ENCODE measurements around the gene MAML2. TPM values are rescaled to one million over a fixed set of nuclear protein-coding genes. Genes with fewer than 3 reads are reported as not detected.

MAML2 gene
- total and polyA plus RNA-seq, 9 of the 15 experiments (the other 6 are each of a cell fraction or from before 2014, with no cell fraction given): 0.79 to 6.8 (median 4.8) TPM

- Histone ChIP-seq H3K36me3 (ENCODE audit: control insufficient read depth, insufficient read depth, low read length) (peaks cover 39% of the 10 kb centered on the region; the same call in 1 of the 3 replicates), H3K4me1 (replicated peaks in 1 of 2; ENCODE audit: control insufficient read depth in 2 of 2, insufficient read depth in 2 of 2, low read length in 2 of 2) (no peaks in the 10 kb centered on the region; a peak in 1 of 5 replicates), H3K9ac (ENCODE audit: insufficient read depth in 1 of 2, low read depth in 2 of 2, low read length in 2 of 2) (no peak overlapping the region), H3K4me3 (no peak overlapping the region), H4K20me1 (replicated peaks; ENCODE audit: control insufficient read depth, insufficient read depth, low read length) (no peaks in the 10 kb centered on the region), H2AFZ (ENCODE audit: low read depth, low read length) (no peak overlapping the region), H3K4me2 (ENCODE audit: insufficient read depth, low read length) (no peak overlapping the region), H3K27me3 (ENCODE audit: control insufficient read depth in 2 of 2, insufficient read depth in 2 of 2, low read length in 2 of 2) (no peaks in the 10 kb centered on the region), H3K9me3 (replicated peaks; ENCODE audit: control insufficient read depth, insufficient read depth, low read depth, low read length) (no peaks in the 10 kb centered on the region), H3K79me2 (ENCODE audit: control insufficient read depth, insufficient read depth, low read length) (peaks cover 27% of the 10 kb centered on the region), H3K27ac (ENCODE audit: extremely low read depth, low read depth, low read length) (no peak overlapping the region), H3K9me1 (ENCODE audit: control insufficient read depth, insufficient read depth, low read length) (no peaks in the 10 kb centered on the region)
- DNase-seq (ENCODE audit: extremely low read depth in 1 of 4, low spot score in 3 of 4): no peak
- FAIRE-seq: no peak
- CTCF ChIA-PET (ENCODE audit: low intra/inter-chr PET ratio): no interaction called here
- ATAC-seq: no peak
- in situ Hi-C loops (cut with MboI): loop anchor here (5.0 kb wide), 1 partner anchor 38 kb away; no protein-coding TSS in a partner anchor
- intact Hi-C loops (cut with micrococcal nuclease): no loop called here
- 71% methylated on average over 2 of the region's 2 CpGs for WGBS (ENCODE audit: insufficient coverage, low coverage, missing lambda C conversion rate)
- POLR2A ChIA-PET: interaction anchor here (0.7 kb wide), 1 partner anchor 9 kb away, joined by 3 read pairs; no protein-coding TSS in a partner anchor
- TF ChIP-seq MXD1 (CRISPR knock-in tag; IDR thresholded peaks at IDR 0.05; ENCODE audit: borderline replicate concordance, poor library complexity, severe bottlenecking) (no peak), ZNF12 (CRISPR knock-in tag; IDR thresholded peaks at IDR 0.05) (no peak), ZC3H11A (IDR thresholded peaks at IDR 0.05; ENCODE audit: low read depth, low read length) (no peak), FOXA3 (CRISPR knock-in tag; conservative IDR thresholded peaks at IDR 0.05 in 1 of 2, IDR thresholded peaks at IDR 0.05 in 1 of 2) (no peak), MITF (IDR thresholded peaks at IDR 0.05) (no peak), PREB (CRISPR knock-in tag; IDR thresholded peaks at IDR 0.05) (no peak), RBM15 (IDR thresholded peaks at IDR 0.05; ENCODE audit: insufficient read depth, low read length) (no peak), KDM1A (IDR thresholded peaks at IDR 0.05) (no peak), ETS1 (conservative IDR thresholded peaks at IDR 0.05; ENCODE audit: control insufficient read depth, low read depth, low read length) (no peak), ZNF668 (CRISPR knock-in tag; IDR thresholded peaks at IDR 0.05) (no peak), ZNF655 (CRISPR knock-in tag; IDR thresholded peaks at IDR 0.05) (no peak), HMBOX1 (IDR thresholded peaks at IDR 0.05) (no peak), ZNF696 (CRISPR knock-in tag; conservative IDR thresholded peaks at IDR 0.05) (no peak), EHMT2 (IDR thresholded peaks at IDR 0.05) (no peak), HSF4 (CRISPR knock-in tag; IDR thresholded peaks at IDR 0.05; ENCODE audit: borderline replicate concordance) (no peak), ZNF79 (CRISPR knock-in tag; IDR thresholded peaks at IDR 0.05; ENCODE audit: low read depth) (no peak)
- BruUV-seq (replicated peaks): no TSS peak
These were observed 42.2 kb upstream of the MAML2 start for GRCh38 chr11:96385187-96385586.

Data from K562 (cell line).